Stimulated activated CD8-positive, alpha-beta memory T cell treated with anti-CD3 and anti-CD28 coated beads, Interleukin-4, amount 100 ng/mL, for 48 hours (primary cell): ENCODE measurements around the gene CTSD.

Experiments
- DNase-seq: peaks from one replicate; pipeline ENCODE4 v3.0.0-alpha.2; 2020

CTSD gene

GRCh38 chr11:1754376-1755150 is 9.2 kb downstream of the CTSD start:
- DNase-seq: no peak

- DNase-seq: no peak
These were observed 9.8 kb downstream of the CTSD start for GRCh38 chr11:1753929-1754305.

- no peak for DNase-seq
These were observed 10.3 kb downstream of the CTSD start for GRCh38 chr11:1753229-1753928.

- DNase-seq: no peak
These were observed 10.9 kb downstream of the CTSD start for GRCh38 chr11:1752907-1753228.

- no peak for DNase-seq
These were observed 11.5 kb downstream of the CTSD start for GRCh38 chr11:1751999-1752906.

- DNase-seq: no peak
These were observed 12.2 kb downstream of the CTSD start for GRCh38 chr11:1751531-1751921.

- DNase-seq: no peak
These were observed 12.7 kb downstream of the CTSD start for GRCh38 chr11:1750840-1751530.

GRCh38 chr11:1750481-1750839 is 13.3 kb downstream of the CTSD start, which contains the start of gene IFITM10:
Gene IFITM10 (minus strand): TSS chr11:1750595. CDS start chr11:1750442, 153 bp downstream.
- no peak for DNase-seq

- DNase-seq: no peak
These were observed 14.1 kb downstream of the CTSD start for GRCh38 chr11:1749395-1750351.

GRCh38 chr11:1748636-1749394 is 14.9 kb downstream of the CTSD start:
- no peak for DNase-seq

GRCh38 chr11:1747753-1748635 is 15.7 kb downstream of the CTSD start:
- no peak for DNase-seq

GRCh38 chr11:1746956-1747752 is 16.6 kb downstream of the CTSD start:
- no peak for DNase-seq

- no peak for DNase-seq
These were observed 17.2 kb downstream of the CTSD start for GRCh38 chr11:1746511-1746931.

GRCh38 chr11:1745701-1746320 is 17.9 kb downstream of the CTSD start:
- no peak for DNase-seq

- DNase-seq: no peak
These were observed 18.6 kb downstream of the CTSD start for GRCh38 chr11:1744891-1745700.

- DNase-seq: no peak
These were observed 19.4 kb downstream of the CTSD start for GRCh38 chr11:1744137-1744886.
